Skeletal muscle tissue (tissue), 4 donors: ENCODE measurements around the gene RPS6KL1. TPM values are rescaled to one million over a fixed set of nuclear protein-coding genes. Genes with fewer than 3 reads are reported as not detected.

Experiments
- H3K27ac ChIP-seq: one replicate; pipeline ENCODE4 v1.7.0; 2013; ENCODE audit warnings: mild to moderate bottlenecking, low read depth, low read length, inconsistent platforms
- H3K27me3 ChIP-seq, 3 donors: one replicate each; pipeline ENCODE4 v1.7.0; 2013; ENCODE audit warnings: low read length in 3 of 3; ENCODE audit not compliant: control insufficient read depth in 3 of 3, insufficient read depth in 3 of 3
- H3K36me3 ChIP-seq, 3 donors: one replicate each; pipeline ENCODE4 v1.7.0; 2013; ENCODE audit warnings: low read length in 3 of 3; ENCODE audit not compliant: control insufficient read depth in 3 of 3, insufficient read depth in 3 of 3
- H3K4me1 ChIP-seq, 3 donors: one replicate each; pipeline ENCODE4 v1.7.0; 2013; ENCODE audit warnings: low read length in 3 of 3, mild to moderate bottlenecking in 3 of 3; ENCODE audit not compliant: control insufficient read depth in 3 of 3, insufficient read depth in 3 of 3
- H3K4me3 ChIP-seq, 3 donors: one replicate each; pipeline ENCODE4 v1.7.0; 2013; ENCODE audit warnings: low read length in 3 of 3
- H3K9ac ChIP-seq, 3 donors: one replicate each; pipeline ENCODE4 v1.7.0; 2013; ENCODE audit warnings: low read length in 3 of 3, mild to moderate bottlenecking in 3 of 3, moderate library complexity in 2 of 3, low read depth in 1 of 3
- H3K9me3 ChIP-seq, 3 donors: one replicate each; pipeline ENCODE4 v1.7.0; 2013; ENCODE audit warnings: low read length in 3 of 3; ENCODE audit not compliant: control insufficient read depth in 3 of 3
- total RNA-seq: library from RNA; depleted of rRNA; stranded (reverse); fragments of >200 nt; gene quantifications from one replicate; pipeline ENCODE4 v1.2.3, GENCODE V29; 2014
- donor health status: Osteomylitis.

Gene RPS6KL1
- total RNA-seq, 1 donor from 2014 or later = 3.1 TPM

DNA sequence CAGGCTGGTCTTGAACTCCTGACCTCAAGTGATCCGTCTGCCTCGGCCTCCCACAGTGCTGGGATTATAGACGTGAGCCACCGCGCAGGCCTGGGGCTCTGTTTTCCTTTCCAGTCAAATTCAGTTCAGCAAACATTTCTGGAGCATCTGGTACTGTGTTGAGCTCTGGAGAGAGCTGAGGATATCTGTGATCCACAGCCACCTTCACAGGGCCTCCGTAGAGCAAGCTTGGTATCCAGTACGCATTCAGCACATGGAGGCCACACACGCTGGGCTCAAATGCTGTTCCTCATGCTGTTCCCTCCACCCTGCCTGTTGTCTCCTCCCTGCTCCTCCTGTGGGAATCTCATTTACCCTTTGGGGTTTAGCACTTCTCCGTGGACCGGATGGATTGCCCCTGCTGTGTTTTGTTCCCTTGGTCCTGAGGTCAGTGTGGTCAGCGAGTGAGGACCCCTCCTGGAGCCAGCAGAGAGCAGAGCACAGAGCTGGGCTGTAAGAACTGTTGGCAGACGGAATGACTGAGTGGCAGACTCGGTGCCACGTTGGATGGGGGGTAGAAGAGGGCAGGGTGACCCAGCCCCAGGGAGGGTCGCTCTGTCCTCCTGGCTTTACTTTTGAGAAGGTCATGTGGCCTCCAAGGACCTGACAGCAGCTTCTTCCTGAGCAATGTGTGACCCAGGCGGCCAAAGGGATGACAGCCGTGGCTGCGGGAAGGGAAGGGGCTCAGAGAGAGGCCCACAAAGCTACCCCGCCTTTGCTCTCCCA lies 891 bp downstream of the RPS6KL1 start:
- Histone ChIP-seq H3K36me3 (peaks cover 5 to 10% (median 8%) of the 10 kb centered on the region in 3 donors), H3K4me1 (peaks cover 23 to 30% (median 24%) of the 10 kb centered on the region in 3 donors), H3K27me3 (no peaks in the 10 kb centered on the region), H3K4me3 (peak overlapping the region; percentile 68 to 81 (median 81)), H3K27ac (peak overlapping the region; percentile 73), H3K9me3 (no peaks in the 10 kb centered on the region), H3K9ac (peak overlapping the region; percentile 79 to 91 (median 86))

DNA sequence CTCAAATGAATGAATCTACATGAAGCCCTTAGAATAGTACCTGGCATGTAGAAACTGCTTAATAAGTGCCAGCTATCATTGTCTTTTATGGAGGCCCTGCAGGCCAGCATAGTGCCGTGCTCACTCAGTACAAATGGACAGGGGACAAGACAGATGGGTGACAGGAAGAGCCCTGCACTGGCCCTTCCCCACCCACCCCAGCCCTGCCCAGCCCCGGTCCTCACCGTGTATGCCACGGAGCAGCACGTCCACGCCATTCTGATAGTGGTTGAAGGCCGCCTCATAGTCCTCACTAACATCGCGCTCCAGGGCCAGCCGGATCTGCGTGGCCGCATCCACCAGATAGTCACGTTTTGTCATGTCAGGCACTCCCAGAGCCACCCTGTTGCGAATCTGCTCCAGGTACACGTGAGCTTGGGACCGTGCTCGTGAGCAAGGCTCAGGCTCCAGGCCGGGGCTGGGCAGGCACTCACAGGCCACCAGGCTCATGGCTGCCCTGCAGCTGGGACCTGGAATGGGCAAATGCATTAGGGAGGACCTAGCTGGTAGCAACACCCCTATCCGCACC lies 1.9 kb downstream of the RPS6KL1 start:
- peak overlapping the region in 1 of 3 donors; percentile 50 for H3K9ac ChIP-seq
- peaks cover 5 to 10% (median 8%) of the 10 kb centered on the region in 3 donors for H3K36me3 ChIP-seq
- H3K27ac ChIP-seq = no peak overlapping the region
- H3K4me3 ChIP-seq = no peak overlapping the region
- peaks cover 33 to 40% (median 35%) of the 10 kb centered on the region in 3 donors for H3K4me1 ChIP-seq
- H3K27me3 ChIP-seq = no peaks in the 10 kb centered on the region
- no peaks in the 10 kb centered on the region for H3K9me3 ChIP-seq

DNA sequence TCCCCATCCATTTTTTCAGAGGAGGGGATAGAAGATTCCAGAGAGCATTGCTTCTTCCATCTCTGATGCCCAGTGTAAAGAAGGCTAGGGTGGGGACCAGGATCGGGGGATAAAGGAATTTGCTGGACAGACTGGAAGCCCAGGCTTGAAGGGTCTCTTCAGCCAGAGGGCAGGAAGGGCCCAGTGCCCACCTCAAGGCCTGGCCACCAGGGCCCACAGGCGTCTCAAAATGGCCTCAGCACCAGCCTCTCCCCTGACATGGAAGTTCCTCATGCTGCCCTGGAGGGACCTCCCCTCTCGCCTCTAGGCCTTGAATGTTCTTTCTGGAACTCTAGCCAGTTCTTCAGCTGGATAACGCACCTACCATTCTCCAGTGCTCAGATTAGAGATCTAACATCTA lies 2.8 kb downstream of the RPS6KL1 start:
- Histone ChIP-seq H3K27ac (no peak overlapping the region), H3K4me3 (no peak overlapping the region), H3K4me1 (peaks cover 40 to 45% (median 41%) of the 10 kb centered on the region in 3 donors), H3K36me3 (peaks cover 5 to 10% (median 8%) of the 10 kb centered on the region in 3 donors), H3K27me3 (no peaks in the 10 kb centered on the region), H3K9me3 (no peaks in the 10 kb centered on the region), H3K9ac (no peak overlapping the region)

DNA sequence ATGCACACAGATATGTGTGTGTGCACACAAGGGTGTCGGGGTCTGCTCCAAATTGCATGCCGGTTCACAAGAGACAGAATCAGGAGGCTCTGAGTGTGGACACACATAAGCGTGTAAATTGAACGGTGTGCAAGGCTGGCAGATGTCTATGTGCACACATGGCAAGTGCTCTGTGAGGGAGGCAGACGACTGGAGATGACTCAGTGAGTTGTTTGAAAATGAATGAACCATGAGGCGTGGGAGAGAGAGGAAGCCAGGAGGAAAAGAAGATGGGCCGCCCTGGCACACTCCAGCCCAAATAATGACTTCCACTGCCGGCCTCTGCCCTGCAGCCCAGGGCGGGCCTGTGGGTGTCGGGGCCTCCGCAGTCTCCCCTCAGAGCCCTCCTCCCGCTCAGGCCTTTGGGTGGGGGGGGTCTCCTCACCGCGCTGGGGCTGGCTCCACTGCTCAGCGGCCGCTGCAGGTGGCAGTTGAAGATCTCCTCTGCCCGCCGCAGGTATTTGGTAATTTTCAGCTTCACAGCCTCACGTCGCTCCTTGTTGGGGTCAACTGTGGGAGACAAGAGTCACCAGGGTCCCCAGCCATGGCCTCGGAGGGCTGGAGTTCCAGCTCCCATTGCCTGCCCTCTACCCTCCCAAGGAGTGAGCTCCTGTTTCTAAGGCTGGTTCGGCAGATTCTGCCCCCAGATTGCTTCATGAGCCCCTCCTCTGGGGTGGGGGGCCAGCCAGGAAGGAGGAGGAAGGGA lies 3.5 kb downstream of the RPS6KL1 start:
- Histone ChIP-seq H3K27me3 (no peaks in the 10 kb centered on the region), H3K4me1 (peaks cover 42 to 46% (median 45%) of the 10 kb centered on the region in 3 donors), H3K27ac (no peak overlapping the region), H3K9me3 (no peaks in the 10 kb centered on the region), H3K36me3 (peaks cover 5 to 10% (median 8%) of the 10 kb centered on the region in 3 donors), H3K4me3 (no peak overlapping the region), H3K9ac (no peak overlapping the region)

DNA sequence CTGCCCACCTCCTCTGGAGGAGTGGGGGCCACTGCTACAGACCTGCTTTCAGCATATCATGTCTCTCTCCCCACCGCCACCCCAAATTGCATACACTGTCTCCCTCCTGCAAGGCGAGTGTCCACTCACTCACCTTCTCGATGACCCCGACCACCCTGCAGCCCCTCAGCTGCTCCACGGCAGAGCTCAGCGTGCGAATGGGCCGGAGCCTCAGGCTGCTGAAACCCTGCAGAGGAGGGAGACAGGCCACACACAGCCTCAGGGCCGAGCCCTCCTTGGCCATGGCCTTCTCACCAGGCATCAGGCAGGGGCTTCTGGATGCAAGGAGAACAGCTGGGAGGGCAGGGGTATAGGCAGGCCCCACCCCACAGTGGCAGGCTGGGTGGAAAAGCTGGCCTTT lies 4.7 kb downstream of the RPS6KL1 start:
- H3K27ac ChIP-seq = no peak overlapping the region
- H3K9ac ChIP-seq = peak overlapping the region in 1 of 3 donors; percentile 54
- H3K27me3 ChIP-seq = no peaks in the 10 kb centered on the region
- no peaks in the 10 kb centered on the region for H3K9me3 ChIP-seq
- no peak overlapping the region for H3K4me3 ChIP-seq
- peaks cover 47 to 55% (median 48%) of the 10 kb centered on the region in 3 donors for H3K4me1 ChIP-seq
- H3K36me3 ChIP-seq = peaks cover 5 to 10% (median 8%) of the 10 kb centered on the region in 3 donors

DNA sequence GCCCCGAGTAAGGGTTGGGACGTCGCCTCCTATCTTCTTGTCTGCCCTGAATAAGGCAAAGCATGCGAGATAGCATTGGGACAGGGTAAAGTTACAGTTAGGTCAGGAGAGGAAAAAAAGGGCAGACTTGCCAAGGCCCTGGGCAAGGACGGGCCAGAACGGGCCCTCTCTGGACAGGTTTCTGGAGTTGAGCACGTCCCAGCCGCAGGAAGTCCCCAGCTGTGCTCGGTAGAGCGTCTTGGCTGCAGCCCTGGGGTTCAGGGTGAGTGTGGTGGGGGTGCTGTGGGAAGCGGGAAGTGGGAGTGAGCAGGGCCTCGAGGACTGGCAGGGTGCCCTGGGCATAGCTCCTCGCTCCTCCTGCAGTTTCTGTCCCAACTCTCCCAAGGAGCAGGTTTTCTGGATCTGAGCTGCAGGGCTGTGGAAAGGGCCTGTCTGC lies 5.4 kb downstream of the RPS6KL1 start:
- peak overlapping the region; percentile 9 to 49 (median 33) for H3K4me3 ChIP-seq

DNA sequence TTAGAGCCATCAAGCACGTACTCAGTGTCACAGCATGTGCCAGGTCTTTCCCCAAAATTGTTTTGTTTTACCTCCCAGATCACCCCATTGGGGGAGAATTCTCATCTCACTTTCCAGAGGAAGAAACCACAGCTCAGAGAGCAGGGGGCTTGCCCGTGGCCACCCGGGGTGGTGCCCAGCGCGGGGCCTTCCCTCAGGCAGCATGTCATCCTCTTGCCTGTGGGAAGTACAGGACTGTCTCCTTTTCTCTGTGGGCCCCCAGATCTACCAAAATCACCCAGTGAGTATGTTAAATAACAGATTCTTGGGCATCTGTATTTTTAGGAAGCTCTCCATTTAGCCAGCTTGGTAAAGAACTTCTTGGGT lies 5.9 kb downstream of the RPS6KL1 start:
- no peaks in the 10 kb centered on the region for H3K27me3 ChIP-seq
- peak overlapping the region; percentile 87 for H3K27ac ChIP-seq
- H3K9ac ChIP-seq = peak overlapping the region; percentile 28 to 74 (median 60)
- H3K36me3 ChIP-seq = peaks cover 5 to 10% (median 8%) of the 10 kb centered on the region in 3 donors
- H3K9me3 ChIP-seq = no peaks in the 10 kb centered on the region
- H3K4me3 ChIP-seq = peak overlapping the region in 2 of 3 donors; percentile 29 to 33
- peaks cover 41 to 49% (median 42%) of the 10 kb centered on the region in 3 donors for H3K4me1 ChIP-seq

More for the DNA sequence above, 5.4 kb downstream of the RPS6KL1 start:
- Histone ChIP-seq H3K27me3 (no peaks in the 10 kb centered on the region), H3K9ac (peak overlapping the region; percentile 28 to 74 (median 60)), H3K9me3 (no peaks in the 10 kb centered on the region), H3K36me3 (peaks cover 5 to 10% (median 8%) of the 10 kb centered on the region in 3 donors), H3K27ac (peak overlapping the region; percentile 87), H3K4me1 (peaks cover 46 to 54% (median 47%) of the 10 kb centered on the region in 3 donors)

DNA sequence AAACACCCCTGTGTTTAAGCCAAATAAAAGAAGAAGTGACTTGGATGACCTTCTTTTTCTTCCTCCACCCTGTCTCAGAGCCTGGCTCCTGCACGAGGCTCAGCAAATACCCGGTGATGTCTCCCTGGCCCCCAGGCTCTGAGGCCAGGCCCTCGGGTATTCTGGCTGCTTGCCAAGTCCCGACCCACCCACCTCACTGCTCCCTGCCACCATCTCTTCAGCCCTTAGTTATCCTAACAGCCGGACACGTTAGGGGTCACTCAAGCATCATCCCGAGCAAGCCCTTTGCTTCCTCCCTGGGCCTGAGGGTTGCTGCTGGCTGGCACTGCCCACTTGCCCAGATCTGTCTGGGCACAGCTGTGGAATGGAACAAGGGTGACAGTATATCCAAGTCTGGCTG lies 7.2 kb downstream of the RPS6KL1 start:
- peaks cover 5 to 10% (median 8%) of the 10 kb centered on the region in 3 donors for H3K36me3 ChIP-seq
- H3K27me3 ChIP-seq = no peaks in the 10 kb centered on the region
- H3K4me1 ChIP-seq = peaks cover 38 to 47% (median 39%) of the 10 kb centered on the region in 3 donors
- H3K27ac ChIP-seq = peak overlapping the region; percentile 87
- no peaks in the 10 kb centered on the region for H3K9me3 ChIP-seq
- no peak overlapping the region for H3K4me3 ChIP-seq
- peak overlapping the region in 1 of 3 donors; percentile 74 for H3K9ac ChIP-seq

DNA sequence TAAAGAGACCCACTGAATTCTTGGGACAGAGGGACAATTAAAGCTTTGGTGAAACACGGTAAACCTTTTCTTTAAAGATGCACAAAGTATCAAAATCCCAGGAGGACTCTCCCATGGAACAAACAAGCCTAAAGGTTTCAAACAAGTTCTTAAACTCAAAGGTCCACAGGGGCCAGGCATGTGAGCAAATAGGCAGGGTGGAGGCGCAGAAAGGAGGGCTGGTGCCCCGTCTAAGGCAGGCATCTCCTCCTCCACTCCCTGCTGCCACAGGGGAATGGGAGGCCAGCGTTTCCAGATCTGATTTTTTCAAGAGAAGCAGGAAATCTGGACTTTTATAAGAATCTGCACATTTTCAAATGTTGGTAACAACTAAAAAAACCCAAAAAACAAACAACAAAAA lies 7.6 kb downstream of the RPS6KL1 start:
- Histone ChIP-seq H3K4me3 (no peak overlapping the region), H3K27ac (peak overlapping the region; percentile 87), H3K4me1 (peaks cover 38 to 47% (median 39%) of the 10 kb centered on the region in 3 donors), H3K9ac (no peak overlapping the region), H3K27me3 (no peaks in the 10 kb centered on the region), H3K9me3 (no peaks in the 10 kb centered on the region), H3K36me3 (peaks cover 5 to 8% (median 7%) of the 10 kb centered on the region in 3 donors)
